ENCODE measurements around the gene HS1BP3. TPM values are rescaled to one million over a fixed set of nuclear protein-coding genes. Genes with fewer than 3 reads are reported as not detected.
A peak's percentile ranks its signal among the peaks of the same experiment; 100 is the strongest.

Gene HS1BP3
- total and polyA plus RNA-seq, 12 donors = 23.7 to 50.1 (median 40.5) TPM

DNA sequence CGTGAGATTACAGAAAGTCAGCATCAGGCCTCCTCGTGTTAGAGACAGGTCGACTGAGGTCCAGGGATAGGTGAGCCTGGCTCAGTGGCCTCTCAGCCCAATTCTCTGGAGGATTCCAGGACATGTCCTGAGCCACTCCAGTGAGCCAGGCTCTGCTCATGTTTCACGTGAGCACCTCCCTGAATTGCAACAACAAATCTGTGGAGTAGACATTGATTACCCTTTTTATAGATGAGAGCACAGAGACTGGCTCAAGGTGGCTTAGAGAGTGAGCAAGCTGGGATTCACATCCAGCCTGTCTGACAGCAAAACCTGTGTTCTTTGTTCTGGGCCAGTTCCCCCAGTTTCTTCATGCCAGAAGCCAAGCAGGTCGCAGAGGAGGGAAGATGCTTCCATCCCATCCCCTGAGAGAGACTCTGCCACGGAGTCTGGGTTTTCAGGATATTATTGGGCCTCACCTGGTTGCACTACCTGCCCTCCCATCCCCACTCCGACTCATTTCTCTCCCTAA is 46.4 kb downstream of the HS1BP3 start:
- 43 to 49% (median 45%) methylated on average over 6 to 7 of the region's 7 CpGs for WGBS, 4 donors
- Histone ChIP-seq H3K4me3 (no peak overlapping the region), H3K27ac (peak overlapping the region; percentile 35 to 84 (median 72)), H3K27me3 (no peaks in the 10 kb centered on the region), H3K9me3 (replicated peaks in 1 of 3) (no peaks in the 10 kb centered on the region), H3K4me1 (replicated peaks in 1 of 2) (peaks cover 22 to 51% of the 10 kb centered on the region in 2 donors), H3K36me3 (replicated peaks in 1 of 2) (no peaks in the 10 kb centered on the region)
- no peak for TF ChIP-seq POLR2A (IDR thresholded peaks at IDR 0.05)
- TF ChIP-seq, protein P1, sequence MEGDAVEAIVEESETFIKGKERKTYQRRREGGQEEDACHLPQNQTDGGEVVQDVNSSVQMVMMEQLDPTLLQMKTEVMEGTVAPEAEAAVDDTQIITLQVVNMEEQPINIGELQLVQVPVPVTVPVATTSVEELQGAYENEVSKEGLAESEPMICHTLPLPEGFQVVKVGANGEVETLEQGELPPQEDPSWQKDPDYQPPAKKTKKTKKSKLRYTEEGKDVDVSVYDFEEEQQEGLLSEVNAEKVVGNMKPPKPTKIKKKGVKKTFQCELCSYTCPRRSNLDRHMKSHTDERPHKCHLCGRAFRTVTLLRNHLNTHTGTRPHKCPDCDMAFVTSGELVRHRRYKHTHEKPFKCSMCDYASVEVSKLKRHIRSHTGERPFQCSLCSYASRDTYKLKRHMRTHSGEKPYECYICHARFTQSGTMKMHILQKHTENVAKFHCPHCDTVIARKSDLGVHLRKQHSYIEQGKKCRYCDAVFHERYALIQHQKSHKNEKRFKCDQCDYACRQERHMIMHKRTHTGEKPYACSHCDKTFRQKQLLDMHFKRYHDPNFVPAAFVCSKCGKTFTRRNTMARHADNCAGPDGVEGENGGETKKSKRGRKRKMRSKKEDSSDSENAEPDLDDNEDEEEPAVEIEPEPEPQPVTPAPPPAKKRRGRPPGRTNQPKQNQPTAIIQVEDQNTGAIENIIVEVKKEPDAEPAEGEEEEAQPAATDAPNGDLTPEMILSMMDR (IDR thresholded peaks at IDR 0.05) = no peak
- intact Hi-C loops (cut with DNase I) = no loop called here
- DNase-seq = peak in 4 of 7 donors; percentile 12 to 26 (median 19)

DNA sequence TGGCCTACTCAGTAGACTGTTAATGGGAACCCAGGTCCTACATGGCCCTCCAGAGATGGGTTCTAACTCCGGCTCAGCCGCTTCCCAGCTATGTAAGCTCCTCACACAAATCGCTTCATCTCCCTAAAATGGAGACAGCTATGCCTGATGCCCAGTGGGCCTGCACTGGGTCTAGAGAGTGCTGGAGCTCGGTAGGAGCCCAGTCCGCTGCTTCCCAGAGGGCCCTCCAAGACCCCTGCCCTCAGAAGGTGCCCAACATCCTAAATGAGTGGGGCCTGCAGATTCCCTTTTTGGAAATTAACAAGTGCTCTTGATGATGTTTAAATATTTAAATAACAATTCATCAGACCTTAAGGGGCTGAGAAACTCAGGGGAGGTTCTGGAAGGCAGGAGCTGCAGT is 47.1 kb downstream of the HS1BP3 start:
- Histone ChIP-seq H3K27me3 (no peaks in the 10 kb centered on the region), H3K27ac (peak overlapping the region in 2 of 5 donors; percentile 76 to 84), H3K4me3 (no peak overlapping the region), H3K9me3 (replicated peaks in 1 of 3) (no peaks in the 10 kb centered on the region), H3K36me3 (replicated peaks in 1 of 2) (no peaks in the 10 kb centered on the region), H3K4me1 (replicated peaks in 1 of 2) (peaks cover 17 to 51% of the 10 kb centered on the region in 2 donors)
- TF ChIP-seq, protein P1 (IDR thresholded peaks at IDR 0.05) = no peak
- no peak for TF ChIP-seq POLR2A (IDR thresholded peaks at IDR 0.05)
- DNase-seq = peak in 3 of 7 donors; percentile 4 to 18 (median 7)
- WGBS, 4 donors = 89 to 97% (median 93%) methylated on average over 5 of the region's 5 CpGs
- intact Hi-C loops (cut with DNase I) = no loop called here

DNA sequence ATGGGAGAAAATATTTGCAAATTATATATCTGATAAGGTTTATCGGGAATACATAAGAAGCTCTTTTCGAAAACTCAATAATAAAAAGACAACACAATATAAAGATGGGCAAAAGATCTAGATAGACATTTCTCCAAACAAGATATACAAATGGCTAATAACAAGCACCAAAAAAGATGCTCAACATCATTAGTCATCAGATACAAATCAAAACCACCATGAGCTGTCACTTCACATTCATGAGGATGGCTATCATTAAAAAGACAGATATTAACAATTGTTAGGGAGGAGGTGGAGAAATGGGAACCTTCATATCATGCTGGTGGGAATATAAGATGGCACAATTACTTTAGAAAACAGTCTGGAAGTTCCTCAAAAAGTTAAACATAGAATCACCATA is 48.1 kb downstream of the HS1BP3 start:
- intact Hi-C loops (cut with DNase I) = no loop called here
- Histone ChIP-seq H3K27me3 (no peaks in the 10 kb centered on the region), H3K9me3 (replicated peaks in 1 of 3) (no peaks in the 10 kb centered on the region), H3K4me1 (replicated peaks in 1 of 2) (peaks cover 17 to 56% of the 10 kb centered on the region in 2 donors), H3K36me3 (replicated peaks in 1 of 2) (no peaks in the 10 kb centered on the region), H3K27ac (no peak overlapping the region), H3K4me3 (no peak overlapping the region)
- DNase-seq = no peak
- TF ChIP-seq, protein P1 (IDR thresholded peaks at IDR 0.05) = no peak
- TF ChIP-seq POLR2A (IDR thresholded peaks at IDR 0.05) = no peak
- 81 to 94% (median 93%) methylated on average over 2 of the region's 2 CpGs for WGBS, 4 donors

DNA sequence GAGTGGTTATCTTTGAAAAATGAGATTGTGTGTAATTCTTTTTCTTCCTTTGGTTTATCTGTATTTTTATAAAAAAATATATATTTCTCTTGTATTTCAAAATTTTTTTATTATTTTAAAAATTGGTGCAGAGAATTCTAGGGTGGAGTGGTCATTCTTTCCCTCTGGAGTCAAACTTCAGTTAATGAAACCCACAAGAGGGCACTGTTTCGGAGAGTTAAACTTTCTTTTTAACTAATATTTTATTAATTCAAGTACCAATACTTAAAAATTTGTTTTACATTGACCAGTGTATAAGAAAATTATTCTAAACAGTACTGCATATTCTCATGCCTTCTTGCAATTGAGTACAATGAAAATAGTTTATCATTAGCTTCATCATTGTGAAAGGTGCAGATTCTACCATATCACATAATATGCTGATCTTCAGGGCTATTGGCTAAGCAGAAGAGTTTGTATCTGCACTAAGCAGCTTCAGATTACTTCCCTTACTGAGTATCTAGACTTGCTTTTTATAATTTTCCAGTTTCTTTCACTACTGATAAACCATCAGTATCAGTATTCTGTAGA is 50.1 kb downstream of the HS1BP3 start:
- TF ChIP-seq, protein P1 (IDR thresholded peaks at IDR 0.05) = peak; percentile 28 to 60 (median 40)
- no peak for TF ChIP-seq POLR2A (IDR thresholded peaks at IDR 0.05)
- H3K36me3 ChIP-seq (replicated peaks in 1 of 2) = no peaks in the 10 kb centered on the region
- peak overlapping the region in 4 of 5 donors; percentile 19 to 61 (median 32) for H3K27ac ChIP-seq
- 47 to 66% (median 58%) methylated on average over 1 of the region's 1 CpG for WGBS, 4 donors
- H3K27me3 ChIP-seq = no peaks in the 10 kb centered on the region
- H3K9me3 ChIP-seq (replicated peaks in 1 of 3) = no peaks in the 10 kb centered on the region
- peaks cover 34 to 75% of the 10 kb centered on the region in 2 donors for H3K4me1 ChIP-seq (replicated peaks in 1 of 2)
- DNase-seq = peak in 1 of 7 donors; percentile 4
- no peak overlapping the region for H3K4me3 ChIP-seq
- intact Hi-C loops (cut with DNase I) = no loop called here
